SK-N-SH (cell line): ENCODE data around the gene RBBP8NL. TPM values are rescaled to one million over a fixed set of nuclear protein-coding genes. Genes with fewer than 3 reads are reported as not detected.

Experiments
- CTCF ChIA-PET: fragments of 300-600, 350-600 bp; formaldehyde crosslinking; extraction: SDS; loops from one replicate; lab custom pipeline; 2021; lab: Yijun Ruan, JAX
- POLR2A ChIA-PET: fragments of 350-600 bp; sonication (Branson Sonifier 250); formaldehyde crosslinking; extraction: SDS; loops from one replicate; lab custom pipeline; 2020; ENCODE audit warnings: antibody characterized with exemption, inconsistent platforms; lab: Yijun Ruan, JAX
- DNase-seq: peaks from one replicate; pipeline ENCODE4 v3.0.0; 2012
- H2AFZ ChIP-seq: fragments of 200-600 bp; sonication (generic); 2 replicates; pipeline ENCODE4 v1.8.1; 2016; ENCODE audit warnings: antibody characterized with exemption, mild to moderate bottlenecking, low read depth
- H3F3A ChIP-seq: fragments of 200-600 bp; sonication (generic); replicated peaks from 2 replicates; pipeline ENCODE3; 2016; ENCODE audit warnings: antibody characterized with exemption, mild to moderate bottlenecking; ENCODE audit not compliant: insufficient read depth
- H3K27ac ChIP-seq, 2 experiments: fragments of 200-500 bp in 1 of 2; fragments of 200-600 bp in 1 of 2; sonication (Bioruptor generic) in 1 of 2; sonication (generic), shearing (Covaris generic) in 1 of 2; 2 replicates each; pipeline versions ENCODE4 v1.5.1 to v1.6.1; 2014 to 2016; ENCODE audit warnings: low read depth in 2 of 2, inconsistent platforms in 1 of 2, low read length in 1 of 2, mild to moderate bottlenecking in 1 of 2, mixed read lengths in 1 of 2
- H3K27me3 ChIP-seq: fragments of 200-600 bp; sonication (generic), shearing (Covaris generic); 2 replicates; pipeline ENCODE4 v1.6.1; 2016; ENCODE audit warnings: mixed run types; ENCODE audit not compliant: insufficient read depth
- H3K36me3 ChIP-seq, 2 experiments: fragments of 200-500 bp in 1 of 2; fragments of 200-600 bp in 1 of 2; sonication (Bioruptor generic) in 1 of 2; sonication (generic) in 1 of 2; replicated peaks in 1 of 2; 2 replicates each; pipeline versions ENCODE3 to v1.5.1; 2014 to 2016; ENCODE audit warnings: low read length in 1 of 2, mild to moderate bottlenecking in 1 of 2; ENCODE audit not compliant: insufficient read depth in 2 of 2, control insufficient read depth in 1 of 2
- H3K4me1 ChIP-seq, 2 experiments: fragments of 200-500 bp in 1 of 2; fragments of 200-600 bp in 1 of 2; sonication (Bioruptor generic) in 1 of 2; sonication (generic), shearing (Covaris generic) in 1 of 2; 2 replicates each; pipeline versions ENCODE4 v1.5.1 to v1.6.1; 2014 to 2016; ENCODE audit warnings: low read depth in 1 of 2, low read length in 1 of 2, mixed run types in 1 of 2; ENCODE audit not compliant: insufficient read depth in 2 of 2, control insufficient read depth in 1 of 2
- H3K4me2 ChIP-seq: fragments of 200-600 bp; sonication (generic), shearing (Covaris generic); 2 replicates; pipeline ENCODE4 v1.6.1; 2017; ENCODE audit warnings: mixed run types
- H3K4me3 ChIP-seq, 2 experiments: fragments of 200-500 bp in 1 of 2; fragments of 200-600 bp in 1 of 2; sonication (Bioruptor generic) in 1 of 2; sonication (generic), shearing (Covaris generic) in 1 of 2; 2 replicates each; pipeline versions ENCODE4 v1.5.1 to v1.8.1; 2014 to 2016; ENCODE audit warnings: low read depth in 2 of 2, inconsistent platforms in 1 of 2, low read length in 1 of 2, mild to moderate bottlenecking in 1 of 2, mixed read lengths in 1 of 2, moderate library complexity in 1 of 2
- H3K79me2 ChIP-seq: fragments of 200-600 bp; sonication (generic); 2 replicates; pipeline ENCODE4 v1.8.1; 2017; ENCODE audit warnings: mild to moderate bottlenecking; ENCODE audit not compliant: insufficient read depth
- H3K9ac ChIP-seq: fragments of 200-600 bp; sonication (generic); 2 replicates; pipeline ENCODE4 v1.6.1; 2017; ENCODE audit warnings: mixed run types
- H3K9me2 ChIP-seq: fragments of 200-600 bp; sonication (generic); 2 replicates; pipeline ENCODE4 v1.6.1; 2017; ENCODE audit warnings: mixed run types
- H3K9me3 ChIP-seq: fragments of 200-600 bp; sonication (generic); 2 replicates; pipeline ENCODE4 v1.6.1; 2017; ENCODE audit warnings: mixed run types, mild to moderate bottlenecking, moderate library complexity
- H4K20me1 ChIP-seq: fragments of 200-600 bp; sonication (generic); 2 replicates; pipeline ENCODE4 v1.6.1; 2017; ENCODE audit warnings: mild to moderate bottlenecking, mixed run types; ENCODE audit not compliant: insufficient read depth
- CHD2 ChIP-seq: fragments of 150-350 bp; IDR thresholded peaks from 2 replicates; pipeline ENCODE4 v1.6.1; 2018; ENCODE audit warnings: low read length; ENCODE audit not compliant: partially characterized antibody
- CTCF ChIP-seq: fragments of 200-600 bp; sonication (generic); IDR thresholded peaks from 2 replicates; pipeline ENCODE4 v1.6.1; 2017; ENCODE audit warnings: antibody characterized with exemption, mild to moderate bottlenecking, moderate library complexity
- GABPA ChIP-seq: IDR thresholded peaks from 2 replicates; pipeline ENCODE4 v1.4.0; 2012; ENCODE audit warnings: low read depth, mild to moderate bottlenecking
- IRF3 ChIP-seq: fragments of 150-350 bp; IDR thresholded peaks from 2 replicates; pipeline ENCODE4 v1.6.1; 2016; ENCODE audit warnings: mild to moderate bottlenecking, low read depth, low read length
- JUND ChIP-seq: IDR thresholded peaks from 2 replicates; pipeline ENCODE4 v1.4.0; 2012
- MAX ChIP-seq: IDR thresholded peaks from 2 replicates; pipeline ENCODE4 v1.4.0; 2012; ENCODE audit warnings: low read depth
- MXI1 ChIP-seq: IDR thresholded peaks from 2 replicates; pipeline ENCODE4 v1.6.1; 2012; ENCODE audit warnings: mild to moderate bottlenecking, low read depth, low read length, improper control_type of control experiment
- NFIC ChIP-seq: IDR thresholded peaks from 2 replicates; pipeline ENCODE4 v1.4.0; 2012; ENCODE audit warnings: borderline replicate concordance
- NRF1 ChIP-seq: IDR thresholded peaks from 2 replicates; pipeline ENCODE4 v1.6.1; 2012; ENCODE audit warnings: low read depth, mild to moderate bottlenecking, low read length
- PBX3 ChIP-seq: IDR thresholded peaks from 2 replicates; pipeline ENCODE4; 2012
- RXRA ChIP-seq: IDR thresholded peaks from 2 replicates; pipeline ENCODE4 v1.4.0; 2012; ENCODE audit warnings: low read depth, mild to moderate bottlenecking, borderline replicate concordance
- TCF12 ChIP-seq: IDR thresholded peaks from 2 replicates; pipeline ENCODE4 v1.4.0; 2012
- TEAD4 ChIP-seq: IDR thresholded peaks from 2 replicates; pipeline ENCODE4 v1.4.0; 2012; ENCODE audit warnings: mild to moderate bottlenecking, borderline replicate concordance; ENCODE audit not compliant: insufficient read depth
- USF1 ChIP-seq: IDR thresholded peaks from 2 replicates; pipeline ENCODE4 v1.4.0; 2012; ENCODE audit warnings: low read depth, borderline replicate concordance
- YY1 ChIP-seq: IDR thresholded peaks from 2 replicates; pipeline ENCODE4 v1.4.0; 2012; ENCODE audit warnings: low read depth, mild to moderate bottlenecking
- ZBTB33 ChIP-seq: IDR thresholded peaks from 2 replicates; pipeline ENCODE4 v1.4.0; 2012; ENCODE audit warnings: low read depth, borderline replicate concordance
- WGBS: methylation state at CpG from one replicate; pipeline ENCODE4 v1.1.6; 2017; ENCODE audit warnings: low lambda C conversion rate; 5-methylcytosine and 5-hydroxymethylcytosine counted together
- polyA plus RNA-seq, 3 experiments: library from polyadenylated mRNA; depleted of rRNA; stranded (reverse); fragments of >200 nt; gene quantifications; 2 replicates each; pipeline ENCODE4 v1.2.3, GENCODE V29; 2012

Gene RBBP8NL
- polyA plus RNA-seq, 1 of the 3 experiments (the other 2 are of a cell fraction): not detected

GRCh38 chr20:62472138-62472940, 45.0 kb upstream of the RBBP8NL start:
- no peaks in the 10 kb centered on the region; a peak in 1 of 4 replicates for H3K4me1 ChIP-seq
- no peak for TF ChIP-seq YY1
- CTCF ChIA-PET: interaction anchor here (2.4 kb wide), 1 partner anchor 62 kb away, joined by 8 read pairs; no protein-coding TSS in a partner anchor
- H3K9me2 ChIP-seq: no peaks in the 10 kb centered on the region
- no peaks in the 10 kb centered on the region for H3K36me3 ChIP-seq
- 85% methylated on average over 17 of the region's 23 CpGs for WGBS
- H3K27ac ChIP-seq: no peak overlapping the region
- H3K79me2 ChIP-seq: no peaks in the 10 kb centered on the region
- H3K9ac ChIP-seq: no peak overlapping the region
- no peaks in the 10 kb centered on the region for H4K20me1 ChIP-seq
- H3F3A ChIP-seq: no peaks in the 10 kb centered on the region
- H3K27me3 ChIP-seq: peaks cover 37% of the 10 kb centered on the region
- H3K9me3 ChIP-seq: no peaks in the 10 kb centered on the region
- no peak overlapping the region for H2AFZ ChIP-seq
- H3K4me2 ChIP-seq: no peak overlapping the region
- no peak overlapping the region for H3K4me3 ChIP-seq
- no peak for DNase-seq
- POLR2A ChIA-PET: no interaction called here

GRCh38 chr20:62470459-62470858, 43.1 kb upstream of the RBBP8NL start:
- no peak for TF ChIP-seq MXI1
- TF ChIP-seq PBX3: no peak
- no peak for TF ChIP-seq MAX
- TF ChIP-seq NFIC: no peak
- no peak for TF ChIP-seq GABPA
- TF ChIP-seq CHD2: no peak
- no peak for TF ChIP-seq TEAD4
- TF ChIP-seq JUND: no peak
- TF ChIP-seq USF1: no peak
- TF ChIP-seq TCF12: no peak
- no peak for TF ChIP-seq NRF1
- no peak for TF ChIP-seq CTCF
- TF ChIP-seq ZBTB33: no peak
- TF ChIP-seq IRF3: no peak
- TF ChIP-seq RXRA: no peak
- ChIA-PET CTCF (interaction anchor here (1.1 to 2.4 kb wide), 5 partner anchors 8 to 147 kb away, joined by 3 to 8 read pairs (median 3); no protein-coding TSS in a partner anchor), POLR2A (no interaction called here)
- H2AFZ ChIP-seq: no peak overlapping the region
- H3K4me2 ChIP-seq: no peak overlapping the region
- no peak for DNase-seq
- no peak overlapping the region for H3K27ac ChIP-seq
- H3F3A ChIP-seq: no peaks in the 10 kb centered on the region
- H3K27me3 ChIP-seq: peaks cover 24% of the 10 kb centered on the region
- no peaks in the 10 kb centered on the region for H4K20me1 ChIP-seq
- no peak overlapping the region for H3K9ac ChIP-seq
- H3K4me1 ChIP-seq: no peaks in the 10 kb centered on the region; a peak in 1 of 4 replicates
- 49% methylated on average over 8 of the region's 12 CpGs for WGBS
- H3K79me2 ChIP-seq: no peaks in the 10 kb centered on the region
- H3K4me3 ChIP-seq: no peak overlapping the region
- no peaks in the 10 kb centered on the region for H3K36me3 ChIP-seq
- H3K9me3 ChIP-seq: no peaks in the 10 kb centered on the region
- H3K9me2 ChIP-seq: no peaks in the 10 kb centered on the region
